GM19468 (cell line): ENCODE measurements around the gene DDB1.

ENCODE experiments used
- ATAC-seq: cut with Tn5 transposase; IDR thresholded peaks from one replicate; pipeline ENCODE4 v1.9.1; 2021; ENCODE audit warnings: mild to moderate bottlenecking, moderate library complexity, moderate number of reproducible peaks; ENCODE audit not compliant: unreplicated experiment; ENCODE audit errors: extremely low read depth

The DDB1 gene

GRCh38 chr11:61302550-61302949 lies 30.4 kb downstream of the DDB1 start:
- no peak for ATAC-seq

- no peak for ATAC-seq
Observed at GRCh38 chr11:61298663-61299244, 34.2 kb downstream of the DDB1 start.

DNA sequence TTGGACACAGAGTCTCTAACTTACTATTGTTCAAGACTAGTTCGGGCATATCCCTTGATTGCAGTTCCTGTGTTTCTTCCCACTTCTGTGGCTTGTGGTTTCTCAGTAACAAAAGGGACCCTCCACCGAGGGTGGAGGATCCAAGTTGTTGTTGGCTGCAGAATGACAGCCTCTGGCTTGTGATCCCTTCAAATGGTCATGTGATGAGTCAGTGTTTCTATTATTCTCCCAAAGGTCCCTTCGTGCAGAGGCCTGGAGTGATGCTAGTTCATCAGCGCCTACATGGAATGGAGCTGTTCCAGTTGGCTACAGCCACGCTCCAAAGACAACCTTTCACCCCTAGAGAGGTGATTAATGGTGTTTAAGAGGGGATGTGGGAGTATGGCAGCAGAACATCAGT lies 35.2 kb downstream of the DDB1 start:
- ATAC-seq, result no peak

GRCh38 chr11:61297341-61297740 lies 35.6 kb downstream of the DDB1 start:
- ATAC-seq, result no peak

DNA sequence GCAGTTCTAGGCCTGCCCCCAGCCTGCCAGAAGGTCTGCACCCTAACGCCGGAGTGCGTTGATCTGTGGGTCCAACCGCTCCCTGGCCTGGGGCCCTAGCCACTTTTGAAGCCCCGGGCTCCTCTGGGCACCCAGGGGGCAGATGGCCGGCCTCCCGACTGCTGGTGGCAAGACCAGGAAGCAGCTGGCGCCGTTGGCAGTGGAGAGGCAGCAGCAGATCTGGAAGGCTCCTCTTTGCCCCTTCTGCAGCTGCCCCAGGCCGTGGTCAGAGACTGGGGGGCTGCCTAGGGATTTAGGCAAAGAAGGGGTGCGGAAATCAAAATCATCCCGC lies 37.3 kb downstream of the DDB1 start:
- ATAC-seq, result no peak

DNA sequence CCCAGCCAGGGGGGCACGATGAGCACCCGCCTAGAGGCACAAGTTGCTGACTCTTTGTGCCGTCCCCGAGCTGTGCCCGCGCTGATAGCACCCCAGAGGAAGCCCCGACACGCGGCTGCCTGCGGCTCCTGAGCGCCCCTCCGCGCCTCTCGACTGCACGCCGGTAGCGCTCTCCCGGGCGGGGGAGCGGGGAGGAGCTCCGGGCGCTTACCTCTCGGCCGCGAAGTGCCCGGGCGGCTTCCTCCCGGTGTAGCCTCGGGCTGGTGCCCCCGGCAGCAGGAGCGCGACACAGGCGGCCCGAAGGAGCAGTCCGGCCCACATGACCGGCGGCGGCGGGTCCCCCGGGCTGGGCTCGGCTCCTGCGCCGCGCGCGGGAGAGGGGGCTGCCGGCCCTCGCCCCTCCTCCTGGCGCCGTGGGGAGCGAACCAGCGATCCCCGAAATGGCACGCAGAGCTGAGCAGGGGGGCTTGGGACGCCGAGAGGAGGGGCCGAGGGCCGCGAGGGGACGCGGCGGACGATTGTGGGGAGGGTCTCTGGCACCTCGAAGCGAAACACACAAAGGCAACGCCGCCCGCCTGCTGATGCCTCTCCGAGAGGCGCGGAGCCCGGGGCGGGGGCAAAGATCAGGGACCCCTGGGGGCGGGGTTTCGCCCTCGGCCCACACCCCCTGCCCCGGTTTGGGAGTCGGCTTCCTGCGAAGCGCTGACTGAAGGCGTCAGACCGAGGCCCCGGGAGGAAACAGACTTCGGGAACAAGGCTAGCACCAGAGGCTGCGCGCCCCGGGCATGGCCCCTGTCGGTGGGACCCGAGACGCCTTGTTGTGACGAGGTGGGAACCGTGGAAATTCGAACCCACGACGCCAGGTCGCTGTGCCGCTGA lies 37.9 kb downstream of the DDB1 start, which contains the start of gene VWCE:
VWCE (minus strand) TSS at position 600 of the 879 bp plus-strand sequence; CDS start at position 321, 279 bp downstream.
- peak; percentile 31 for ATAC-seq

DNA sequence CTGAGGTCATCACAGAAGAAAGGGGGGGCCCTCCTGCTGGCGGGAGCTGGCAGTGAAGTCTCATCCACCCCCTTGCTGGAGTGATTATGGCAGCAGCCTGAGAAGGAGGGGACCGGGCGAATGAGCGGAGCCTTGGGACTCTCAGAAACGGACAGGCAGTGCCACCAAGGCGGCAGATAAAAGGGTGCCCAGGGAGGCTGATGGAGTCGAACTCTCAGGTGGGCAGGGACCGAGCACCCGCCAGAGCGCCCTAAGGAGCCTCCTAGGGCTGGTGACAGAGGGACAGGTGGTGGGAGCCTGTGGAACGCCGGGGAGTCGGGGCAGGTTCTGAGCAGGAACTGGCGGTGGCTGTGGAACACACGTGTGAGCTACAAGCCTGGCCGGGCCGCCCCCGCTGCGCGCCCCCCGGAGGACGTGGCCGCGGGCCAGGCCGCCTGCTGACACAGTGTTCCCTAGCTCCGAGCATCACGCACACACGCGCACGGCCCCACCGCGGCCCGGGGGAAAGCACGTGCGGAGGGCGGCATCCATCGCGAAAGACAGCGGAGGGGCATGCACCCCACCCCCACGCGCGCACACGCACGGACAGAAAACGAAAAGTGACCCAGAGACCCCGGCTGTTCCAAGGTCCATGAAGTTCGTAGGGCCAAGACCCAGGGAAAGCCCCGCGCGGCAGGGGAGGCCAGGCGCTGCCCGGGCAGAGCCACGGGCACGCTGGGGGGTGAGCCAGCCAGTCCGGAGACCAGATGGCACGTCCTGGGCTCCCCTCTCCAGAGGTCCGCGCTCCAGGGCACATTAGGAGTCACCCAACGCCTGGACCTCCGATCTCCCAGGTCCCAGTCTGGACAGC lies 38.8 kb downstream of the DDB1 start:
- no peak for ATAC-seq

DNA sequence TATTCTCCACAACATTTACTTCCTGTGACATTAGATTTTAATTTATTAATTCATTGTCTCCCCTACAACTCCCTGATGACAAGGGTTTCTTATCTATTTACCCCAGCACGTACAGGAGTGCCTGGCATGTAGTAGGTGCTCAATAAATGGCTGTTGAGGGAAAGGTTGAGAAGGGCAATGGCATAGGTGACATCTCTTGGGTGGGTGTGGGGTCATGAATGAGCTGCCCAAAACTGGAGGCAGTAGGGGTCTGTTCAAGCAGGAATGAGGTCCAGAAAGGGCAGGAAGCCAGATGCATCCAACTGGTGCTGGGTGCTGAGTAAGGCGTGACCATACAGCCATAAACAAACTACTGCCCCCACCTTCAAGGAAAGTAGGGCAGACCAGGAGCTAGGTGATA lies 40.5 kb downstream of the DDB1 start:
- no peak for ATAC-seq

DNA sequence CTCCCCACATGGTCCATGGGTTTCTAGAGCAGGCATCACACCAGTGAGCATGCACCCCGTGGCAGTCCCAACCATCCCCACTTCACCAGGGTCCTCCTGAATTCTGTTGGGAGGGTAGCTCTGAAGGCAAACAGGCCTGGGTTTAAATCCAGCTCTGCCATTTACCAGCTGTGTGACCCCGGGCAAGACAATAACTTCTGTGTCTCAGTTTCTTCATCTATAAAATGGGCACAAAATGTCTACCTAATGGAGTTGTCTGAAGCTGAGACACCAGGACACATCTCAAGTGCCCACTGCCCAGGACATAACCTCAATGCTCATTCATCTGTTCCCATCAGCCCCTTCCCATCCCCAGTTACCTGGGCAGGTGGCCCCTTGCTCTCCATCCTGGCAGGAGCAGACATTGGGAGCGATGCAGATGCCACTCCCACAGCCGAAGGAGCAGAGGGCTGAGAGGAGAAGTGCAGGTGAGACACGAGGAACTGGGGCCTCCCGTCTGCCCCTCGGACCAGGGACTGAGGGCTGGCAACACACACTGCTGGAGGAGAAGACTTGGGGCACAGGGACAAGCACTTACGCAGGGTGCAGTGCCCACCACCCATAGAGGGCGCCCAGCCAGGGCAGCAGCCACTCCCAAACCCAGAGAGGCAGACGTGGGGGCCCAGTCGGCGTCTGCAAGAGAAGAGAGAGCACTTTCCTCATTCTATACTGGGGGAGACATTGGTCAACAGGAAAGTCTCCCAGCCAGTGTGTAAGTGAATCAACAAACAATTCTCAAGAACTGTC lies 41.8 kb downstream of the DDB1 start:
- ATAC-seq, result no peak

- ATAC-seq, result no peak
Observed at GRCh38 chr11:61287338-61287977, 45.4 kb downstream of the DDB1 start.

DNA sequence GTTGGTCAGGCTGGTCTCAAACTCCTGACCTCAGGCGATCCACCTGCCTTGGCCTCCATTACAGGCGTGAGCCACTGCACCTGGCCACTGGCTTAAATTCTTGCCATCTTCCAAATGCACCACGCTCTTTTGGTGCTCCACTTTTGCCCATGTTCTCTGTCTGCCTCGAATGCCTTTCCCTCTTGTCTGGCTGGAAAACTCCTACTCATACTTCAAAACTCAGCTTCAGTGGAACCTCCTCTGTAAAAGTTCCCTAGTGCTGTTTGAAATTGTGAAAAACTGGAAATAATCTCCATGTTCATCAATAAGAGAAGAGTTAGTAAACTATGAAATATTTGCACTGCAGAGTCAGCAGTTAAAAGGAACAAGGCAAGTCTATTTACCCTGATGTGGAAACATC lies 49.3 kb downstream of the DDB1 start:
- ATAC-seq, result no peak

DNA sequence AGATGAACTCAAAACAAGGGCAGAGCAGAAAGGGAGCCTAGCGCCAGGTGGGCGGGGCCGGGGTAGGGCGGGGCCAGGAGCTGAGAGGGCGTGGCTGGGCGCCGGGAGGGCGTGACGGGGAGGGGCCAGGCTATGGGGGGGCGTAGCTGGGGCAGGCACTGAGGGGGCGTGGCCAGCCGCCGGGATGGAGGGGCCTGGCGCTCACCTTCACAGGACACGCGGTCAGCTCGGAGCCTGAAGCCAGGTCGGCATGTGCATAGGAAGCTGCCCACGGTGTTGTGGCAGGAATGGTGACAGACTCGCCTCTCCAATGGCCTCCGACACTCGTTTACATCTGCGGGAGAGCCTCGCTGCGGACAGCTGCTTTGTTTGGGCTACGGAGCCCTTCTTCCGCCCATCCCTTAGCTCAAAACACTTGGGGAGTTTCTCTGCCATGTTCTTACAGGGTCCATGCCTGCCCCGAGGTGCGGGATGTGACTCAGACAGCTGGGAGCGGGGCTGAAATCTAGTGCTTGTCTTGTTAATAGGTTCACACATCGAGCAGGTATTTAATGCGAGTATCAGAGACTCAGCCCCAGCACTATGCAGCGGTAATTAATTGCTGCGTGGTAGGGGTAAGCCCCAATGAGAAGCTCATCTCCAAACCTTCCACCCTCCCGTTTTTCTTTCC lies 51.2 kb downstream of the DDB1 start:
- ATAC-seq, result no peak

- ATAC-seq, result no peak
Observed at GRCh38 chr11:61280883-61281580, 51.9 kb downstream of the DDB1 start.

DNA sequence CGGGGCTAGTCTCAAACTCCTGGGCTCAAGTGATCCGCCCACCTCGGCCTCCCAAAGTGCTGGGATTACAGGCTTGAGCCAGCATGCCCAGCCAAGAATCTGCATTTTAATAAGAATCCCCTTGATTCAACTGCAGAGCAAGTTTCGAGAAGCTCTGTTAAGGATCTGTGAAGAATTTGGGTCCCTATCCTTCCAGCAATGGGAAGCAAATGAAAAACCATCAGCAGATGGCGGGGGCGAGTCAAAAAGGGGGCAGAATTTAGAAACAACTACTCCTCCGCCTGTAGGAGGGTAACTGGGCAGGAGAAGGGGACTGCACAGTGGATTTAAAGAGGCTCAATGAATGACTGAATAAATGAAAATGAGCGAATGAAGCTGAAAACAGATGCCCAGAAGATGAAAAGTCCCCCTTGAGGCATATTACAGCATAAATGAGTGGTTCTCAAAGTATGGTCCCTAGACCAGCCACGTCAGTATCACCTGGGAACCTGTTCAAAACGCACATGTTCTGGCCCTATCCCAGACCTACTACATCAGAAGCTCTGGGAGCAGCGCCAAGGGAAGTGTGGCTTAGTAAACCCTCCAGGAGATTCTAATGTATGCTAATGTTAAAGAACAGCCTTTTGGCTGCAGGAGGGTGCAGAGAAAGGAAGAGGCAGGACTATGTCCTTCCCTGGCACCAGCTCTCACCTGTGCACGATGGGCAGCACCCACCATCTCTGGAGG lies 52.8 kb downstream of the DDB1 start:
- no peak for ATAC-seq

GRCh38 chr11:61278001-61278470 lies 54.9 kb downstream of the DDB1 start:
- no peak for ATAC-seq

- ATAC-seq, result no peak
Observed at GRCh38 chr11:61277186-61278000, 55.5 kb downstream of the DDB1 start.

DNA sequence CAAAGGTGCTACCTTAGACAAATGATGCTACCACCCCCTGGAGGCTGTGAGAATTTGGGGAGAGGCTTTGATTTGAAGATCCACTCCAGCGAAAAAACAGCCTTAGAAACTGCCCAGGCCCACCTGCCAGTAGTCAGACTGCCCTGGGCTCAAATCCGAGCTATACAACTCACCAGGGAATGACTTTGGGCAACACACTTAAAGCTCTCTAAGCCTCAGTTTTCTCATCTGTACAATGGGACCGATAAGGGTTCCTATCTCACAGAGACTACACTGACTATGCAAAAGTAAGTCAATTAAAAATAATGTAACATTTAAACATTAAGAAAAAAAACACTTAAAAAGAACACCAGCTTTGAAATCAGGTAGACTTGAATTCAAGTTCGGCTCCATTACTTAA lies 57.7 kb downstream of the DDB1 start:
- no peak for ATAC-seq
